HG03135 (cell line): Measurements from ENCODE around the gene RAB21.
A peak's percentile ranks its signal among the peaks of the same experiment; 100 is the strongest.
"Not testable (repeated sequence)": the region's sequence is repeated elsewhere in the genome, so short reads cannot be mapped to it uniquely, and the experiment has no call there.

Experiments used
- ATAC-seq: cut with Tn5 transposase; IDR thresholded peaks from one replicate; pipeline ENCODE4 v1.9.1; 2021; ENCODE audit warnings: mild to moderate bottlenecking, moderate library complexity; ENCODE audit not compliant: unreplicated experiment

The RAB21 gene

GRCh38 chr12:71749666-71750065 lies 5.0 kb upstream of the RAB21 start:
- no peak for ATAC-seq

- ATAC-seq, result no peak
Observed at GRCh38 chr12:71752891-71753290, 1.8 kb upstream of the RAB21 start.

- ATAC-seq, result peak; percentile 56
Observed at GRCh38 chr12:71755146-71755892, 656 bp downstream of the RAB21 start.

- no peak for ATAC-seq
Observed at GRCh38 chr12:71756054-71756690, 1.5 kb downstream of the RAB21 start.

- no peak for ATAC-seq
Observed at GRCh38 chr12:71759941-71760340, 5.3 kb downstream of the RAB21 start.

- no peak for ATAC-seq
Observed at GRCh38 chr12:71760471-71760870, 5.8 kb downstream of the RAB21 start.

GRCh38 chr12:71761354-71761753 lies 6.7 kb downstream of the RAB21 start:
- not testable (repeated sequence) for ATAC-seq

- no peak for ATAC-seq
Observed at GRCh38 chr12:71763677-71764379, 9.2 kb downstream of the RAB21 start.

- no peak for ATAC-seq
Observed at GRCh38 chr12:71764587-71765321, 10.1 kb downstream of the RAB21 start.

- ATAC-seq, result no peak
Observed at GRCh38 chr12:71766202-71766601, 11.5 kb downstream of the RAB21 start.

GRCh38 chr12:71767183-71767582 lies 12.5 kb downstream of the RAB21 start:
- no peak for ATAC-seq

GRCh38 chr12:71768900-71769299 lies 14.2 kb downstream of the RAB21 start:
- no peak for ATAC-seq

- ATAC-seq, result no peak
Observed at GRCh38 chr12:71771069-71771468, 16.4 kb downstream of the RAB21 start.

GRCh38 chr12:71772735-71773134 lies 18.1 kb downstream of the RAB21 start:
- ATAC-seq, result no peak

GRCh38 chr12:71780237-71780822 lies 25.7 kb downstream of the RAB21 start:
- peak; percentile 55 for ATAC-seq

GRCh38 chr12:71782017-71782416 lies 27.4 kb downstream of the RAB21 start:
- peak; percentile 52 for ATAC-seq

- ATAC-seq, result no peak
Observed at GRCh38 chr12:71786829-71787228, 32.2 kb downstream of the RAB21 start.

GRCh38 chr12:71787580-71787979 lies 32.9 kb downstream of the RAB21 start:
- no peak for ATAC-seq

- no peak for ATAC-seq
Observed at GRCh38 chr12:71790331-71790730, 35.7 kb downstream of the RAB21 start.

- ATAC-seq, result no peak
Observed at GRCh38 chr12:71791473-71792150, 36.9 kb downstream of the RAB21 start.
